IMR-90 (cell line): ENCODE data around the gene NARF.

Experiments used
- BHLHE40 ChIP-seq: fragments of 150-350 bp; IDR thresholded peaks from 2 replicates; pipeline ENCODE4 v1.6.1; 2016; ENCODE audit warnings: mild to moderate bottlenecking, low read depth, low read length
- CEBPB ChIP-seq: IDR thresholded peaks from 2 replicates; pipeline ENCODE4 v1.6.1; 2012; ENCODE audit warnings: low read depth, low read length, improper control_type of control experiment
- CHD1 ChIP-seq: IDR thresholded peaks from 2 replicates; pipeline ENCODE4 v1.6.1; 2012; ENCODE audit warnings: low read depth, low read length, improper control_type of control experiment
- CTCF ChIP-seq: conservative IDR thresholded peaks from 2 replicates; pipeline ENCODE4 v1.5.1; 2012; ENCODE audit warnings: mild to moderate bottlenecking, low read depth, low read length, improper control_type of control experiment
- ELK1 ChIP-seq: fragments of 150-350 bp; IDR thresholded peaks from 2 replicates; pipeline ENCODE4 v1.6.1; 2016; ENCODE audit warnings: low read depth, mild to moderate bottlenecking, low read length, moderate library complexity, borderline replicate concordance
- FOS ChIP-seq: fragments of 150-350 bp; IDR thresholded peaks from 2 replicates; pipeline ENCODE4 v1.6.1; 2016; ENCODE audit warnings: low read depth, low read length
- MAZ ChIP-seq: IDR thresholded peaks from 2 replicates; pipeline ENCODE4 v1.6.1; 2012; ENCODE audit warnings: low read depth, mild to moderate bottlenecking, low read length, improper control_type of control experiment, moderate library complexity, borderline replicate concordance
- MXI1 ChIP-seq: IDR thresholded peaks from 2 replicates; pipeline ENCODE4 v1.6.1; 2012; ENCODE audit warnings: low read depth, mild to moderate bottlenecking, low read length, moderate library complexity, borderline replicate concordance
- POLR2A ChIP-seq: IDR thresholded peaks from 2 replicates; pipeline ENCODE4 v1.6.1; 2012; ENCODE audit warnings: mild to moderate bottlenecking, low read depth, low read length
- RAD21 ChIP-seq: IDR thresholded peaks from 2 replicates; pipeline ENCODE4 v1.6.1; 2012; ENCODE audit warnings: low read length, improper control_type of control experiment
- RCOR1 ChIP-seq: IDR thresholded peaks from 2 replicates; pipeline ENCODE4 v1.6.1; 2012; ENCODE audit warnings: mild to moderate bottlenecking, low read length, improper control_type of control experiment; ENCODE audit not compliant: insufficient replicate concordance
- RFX5 ChIP-seq: IDR thresholded peaks from 2 replicates; pipeline ENCODE4 v1.8.0; 2012; ENCODE audit warnings: low read depth, mild to moderate bottlenecking, low read length, moderate library complexity
- SMC3 ChIP-seq: fragments of 150-350 bp; IDR thresholded peaks from 2 replicates; pipeline ENCODE4 v1.6.1; 2016; ENCODE audit warnings: low read depth, mild to moderate bottlenecking, antibody characterized with exemption, low read length, moderate library complexity

GRCh38 chr17:82424863-82425159 is 33.7 kb upstream of the NARF start:
- no peak for TF ChIP-seq CHD1
- no peak for TF ChIP-seq CTCF
- no peak for TF ChIP-seq ELK1
- no peak for TF ChIP-seq SMC3
- no peak for TF ChIP-seq CEBPB
- TF ChIP-seq POLR2A, result no peak
- TF ChIP-seq MXI1, result no peak
- TF ChIP-seq MAZ, result no peak
- no peak for TF ChIP-seq RAD21
- TF ChIP-seq BHLHE40, result no peak
- no peak for TF ChIP-seq RCOR1
- no peak for TF ChIP-seq RFX5
- TF ChIP-seq FOS, result no peak
